CD14-positive monocyte (primary cell): ENCODE measurements around the gene NECAB2. TPM values are rescaled to one million over a fixed set of nuclear protein-coding genes. Genes with fewer than 3 reads are reported as not detected.

Experiments used
- DNase-seq, 3 donors: peaks; one replicate each; pipeline ENCODE4 v3.0.0-alpha.2; 2011 to 2022
- H2AFZ ChIP-seq: 2 replicates; pipeline ENCODE4 v1.6.0; 2012; ENCODE audit warnings: mild to moderate bottlenecking, low read depth, low read length, inconsistent platforms; ENCODE audit not compliant: insufficient read depth, poor library complexity, severe bottlenecking
- H3K27ac ChIP-seq, 2 donors: 1 replicate in 1 of 2; 2 replicates in 1 of 2; pipeline ENCODE4 v1.5.1; 2012 to 2013; ENCODE audit warnings: low read length in 2 of 2, control low read depth in 1 of 2, inconsistent platforms in 1 of 2, low read depth in 1 of 2, mild to moderate bottlenecking in 1 of 2
- H3K27me3 ChIP-seq, 2 donors: one replicate each; pipeline versions ENCODE4 v1.6.0 to v1.6.1; 2011 to 2013; ENCODE audit warnings: low read length in 2 of 2; ENCODE audit not compliant: control insufficient read depth in 2 of 2, insufficient read depth in 2 of 2
- H3K36me3 ChIP-seq, 2 donors: replicated peaks in 1 of 2; 1 replicate in 1 of 2; 2 replicates in 1 of 2; pipeline versions ENCODE4 v1.5.1 to v1.6.1; 2012 to 2013; ENCODE audit warnings: low read length in 2 of 2, control low read depth in 1 of 2, inconsistent platforms in 1 of 2, mild to moderate bottlenecking in 1 of 2; ENCODE audit not compliant: insufficient read depth in 2 of 2, control insufficient read depth in 1 of 2
- H3K4me1 ChIP-seq, 2 donors: 1 replicate in 1 of 2; 2 replicates in 1 of 2; pipeline versions ENCODE4 v1.5.1 to v1.6.1; 2012 to 2013; ENCODE audit warnings: low read length in 2 of 2, control low read depth in 1 of 2, inconsistent platforms in 1 of 2, mild to moderate bottlenecking in 1 of 2, moderate library complexity in 1 of 2; ENCODE audit not compliant: insufficient read depth in 2 of 2, control insufficient read depth in 1 of 2
- H3K4me2 ChIP-seq: replicated peaks from 2 replicates; pipeline ENCODE3; 2012; ENCODE audit warnings: low read length, moderate library complexity, mild to moderate bottlenecking; ENCODE audit not compliant: poor library complexity, severe bottlenecking; ENCODE audit errors: extremely low read depth
- H3K4me3 ChIP-seq, 3 experiments: fragments of 200-600 bp in 1 of 3; sonication (generic) in 1 of 3; replicated peaks in 1 of 3; 1 replicate in 2 of 3; 2 replicates in 1 of 3; pipeline ENCODE4 v1.5.1; 2011 to 2013; ENCODE audit warnings: low read length in 3 of 3, mild to moderate bottlenecking in 3 of 3, control low read depth in 2 of 3, low read depth in 2 of 3, inconsistent platforms in 1 of 3, moderate library complexity in 1 of 3
- H3K79me2 ChIP-seq: 2 replicates; pipeline ENCODE4 v1.6.0; 2012; ENCODE audit warnings: mild to moderate bottlenecking, control low read depth, inconsistent platforms, low read length, moderate library complexity; ENCODE audit not compliant: insufficient read depth
- H3K9ac ChIP-seq: 2 replicates; pipeline ENCODE4 v1.6.0; 2017; ENCODE audit warnings: low read length, mild to moderate bottlenecking; ENCODE audit not compliant: insufficient read depth, poor library complexity, severe bottlenecking
- H3K9me3 ChIP-seq, 2 donors: replicated peaks in 1 of 2; 1 replicate in 1 of 2; 2 replicates in 1 of 2; pipeline versions ENCODE4 v1.5.1 to v1.6.1; 2012 to 2013; ENCODE audit warnings: low read length in 2 of 2, control low read depth in 1 of 2; ENCODE audit not compliant: control insufficient read depth in 1 of 2, insufficient read depth in 1 of 2
- H4K20me1 ChIP-seq: 2 replicates; pipeline ENCODE4 v1.6.0; 2012; ENCODE audit warnings: mild to moderate bottlenecking, low read length, control low read depth, moderate library complexity; ENCODE audit not compliant: insufficient read depth
- H3K27ac Mint-ChIP-seq, 7 donors: one replicate each; pipeline ENCODE4 v1.8.0; 2020; ENCODE audit warnings: mild to moderate bottlenecking in 7 of 7, mixed read lengths in 7 of 7, moderate library complexity in 6 of 7, inconsistent platforms in 2 of 7
- H3K27me3 Mint-ChIP-seq, 3 donors: one replicate each; pipeline ENCODE4 v1.8.0; 2021 to 2022; ENCODE audit warnings: low read depth in 3 of 3, mild to moderate bottlenecking in 3 of 3, mixed read lengths in 3 of 3, moderate library complexity in 3 of 3, inconsistent platforms in 1 of 3
- H3K36me3 Mint-ChIP-seq, 2 donors: one replicate each; pipeline ENCODE4 v1.8.0; 2020; ENCODE audit warnings: mixed read lengths in 2 of 2, inconsistent platforms in 1 of 2, mild to moderate bottlenecking in 1 of 2
- H3K4me1 Mint-ChIP-seq: one replicate; pipeline ENCODE4 v1.8.0; 2020; ENCODE audit warnings: mild to moderate bottlenecking, mixed read lengths
- H3K4me3 Mint-ChIP-seq, 2 donors: one replicate each; pipeline ENCODE4 v1.8.0; 2020; ENCODE audit warnings: mild to moderate bottlenecking in 2 of 2, mixed read lengths in 2 of 2, moderate library complexity in 1 of 2
- H3K9me3 Mint-ChIP-seq, 7 donors: one replicate each; pipeline ENCODE4 v1.8.0; 2020 to 2022; ENCODE audit warnings: mixed read lengths in 7 of 7, mild to moderate bottlenecking in 6 of 7, moderate library complexity in 6 of 7, inconsistent platforms in 2 of 7
- CTCF ChIP-seq: fragments of 200-600 bp; IDR thresholded peaks from one replicate; pipeline ENCODE4 v1.8.0; 2022; ENCODE audit warnings: antibody characterized with exemption, mild to moderate bottlenecking
- WGBS: methylation state at CpG from one replicate; pipeline ENCODE4 v1.1.5; 2013; ENCODE audit warnings: missing lambda C conversion rate; ENCODE audit not compliant: insufficient coverage; 5-methylcytosine and 5-hydroxymethylcytosine counted together
- intact Hi-C, 2 donors: fragments of 100-400 bp; cut with micrococcal nuclease; formaldehyde crosslinking; loops; one replicate each; pipeline versions ENCODE4 v1.15.0 to v1.15.1; 2023
- polyA plus RNA-seq, 3 donors: library from polyadenylated mRNA; depleted of rRNA in 1 of 3; unstranded in 2 of 3; stranded (reverse) in 1 of 3; fragments of 300-500 nt in 2 of 3; fragments of >200 nt in 1 of 3; fragmentation: Illumina TruSeq in 2 of 3; gene quantifications; 1 replicate in 2 of 3; 2 replicates in 1 of 3; pipeline ENCODE4 v1.2.3, GENCODE V29; 2012 to 2021

The NECAB2 gene
- polyA plus RNA-seq, 3 donors: 0.33 to 1.4 (median 0.52) TPM

- no peaks in the 10 kb centered on the region for H3K79me2 ChIP-seq
- H2AFZ ChIP-seq: no peak overlapping the region
- Mint-ChIP-seq H3K4me3 (no peak overlapping the region), H3K27me3 (peaks cover 37 to 58% (median 41%) of the 10 kb centered on the region in 3 donors), H3K4me1 (peaks cover under 1% of the 10 kb centered on the region), H3K27ac (no peak overlapping the region), H3K36me3 (peaks cover 0 to 5% of the 10 kb centered on the region in 2 donors), H3K9me3 (peaks cover 0 to 3% (median under 1%) of the 10 kb centered on the region in 7 donors)
- no peak overlapping the region for H3K9ac ChIP-seq
- H3K27me3 ChIP-seq: peaks cover 0 to 38% of the 10 kb centered on the region in 2 donors
- no peaks in the 10 kb centered on the region for H4K20me1 ChIP-seq
- H3K36me3 ChIP-seq: no peaks in the 10 kb centered on the region
- peaks cover 2% of the 10 kb centered on the region in 2 donors for H3K4me1 ChIP-seq
- H3K4me2 ChIP-seq: no peak overlapping the region
- no peak overlapping the region for H3K27ac ChIP-seq
- 84% methylated on average over 7 of the region's 13 CpGs for WGBS
- intact Hi-C loops: no loop called here
- no peaks in the 10 kb centered on the region for H3K9me3 ChIP-seq
- no peak overlapping the region for H3K4me3 ChIP-seq
- TF ChIP-seq CTCF: no peak
- DNase-seq: no peak
Measured at GRCh38 chr16:84000989-84001642, 33.1 kb downstream of the NECAB2 start.

- DNase-seq: no peak
- TF ChIP-seq CTCF: no peak
- Mint-ChIP-seq H3K4me3 (no peak overlapping the region), H3K4me1 (no peaks in the 10 kb centered on the region), H3K27ac (no peak overlapping the region), H3K36me3 (no peaks in the 10 kb centered on the region), H3K27me3 (peaks cover 32 to 52% (median 37%) of the 10 kb centered on the region in 3 donors), H3K9me3 (peaks cover 0 to 3% (median 0%) of the 10 kb centered on the region in 7 donors)
- Histone ChIP-seq H4K20me1 (no peaks in the 10 kb centered on the region), H3K27ac (no peak overlapping the region), H3K27me3 (peaks cover 0 to 37% of the 10 kb centered on the region in 2 donors), H3K36me3 (no peaks in the 10 kb centered on the region), H3K79me2 (no peaks in the 10 kb centered on the region), H3K4me3 (no peak overlapping the region), H3K9me3 (no peaks in the 10 kb centered on the region), H2AFZ (no peak overlapping the region), H3K4me1 (no peaks in the 10 kb centered on the region), H3K9ac (no peak overlapping the region), H3K4me2 (no peak overlapping the region)
- intact Hi-C loops: no loop called here
- WGBS: 97% methylated on average over 4 of the region's 7 CpGs
Measured at GRCh38 chr16:84001726-84002125, 33.7 kb downstream of the NECAB2 start.
